Suppressor macrophage treated with lipopolysaccharide for 4 hours (primary cell): Measurements from ENCODE around the gene NAV2.
"Not testable (repeated sequence)": the region's sequence is repeated elsewhere in the genome, so short reads cannot be mapped to it uniquely, and the experiment has no call there.

ENCODE experiments used
- DNase-seq: peaks from one replicate; pipeline ENCODE4 v3.0.0-alpha.2; 2020

NAV2 gene

DNA sequence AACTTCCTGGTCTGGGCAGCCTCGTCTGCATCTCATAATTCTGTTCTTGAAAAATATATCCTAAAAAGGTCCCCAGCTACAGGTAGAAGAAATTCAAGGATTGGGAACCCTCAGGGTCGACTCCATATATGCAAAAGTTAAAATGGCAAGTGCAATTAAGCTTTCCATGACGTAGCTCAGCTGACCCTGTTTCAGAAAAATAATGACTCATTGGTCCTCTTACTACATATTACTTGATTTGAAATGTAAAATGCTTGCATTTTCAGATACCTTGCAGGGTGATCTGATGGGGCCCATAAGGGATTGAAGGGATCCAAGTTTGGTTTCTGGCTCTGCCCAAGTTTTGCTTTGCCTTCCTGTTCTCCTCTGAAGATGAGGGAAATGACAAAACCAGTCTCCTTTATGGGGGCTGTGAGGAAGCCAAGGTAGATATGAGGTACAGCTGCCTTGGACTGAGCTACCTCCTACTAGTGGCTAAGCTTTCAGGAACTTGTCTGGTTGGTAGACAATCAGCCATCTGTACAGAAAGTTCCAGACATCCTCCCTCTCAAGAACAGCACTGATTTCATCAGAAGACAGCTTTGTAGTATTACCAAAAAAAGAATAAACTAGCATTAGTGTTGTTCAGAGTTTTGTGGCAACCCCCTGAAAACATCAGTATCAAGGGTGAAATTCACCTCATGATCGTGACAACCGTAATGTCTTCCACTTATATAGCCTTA lies 270.3 kb downstream of the NAV2 start:
- no peak for DNase-seq

DNA sequence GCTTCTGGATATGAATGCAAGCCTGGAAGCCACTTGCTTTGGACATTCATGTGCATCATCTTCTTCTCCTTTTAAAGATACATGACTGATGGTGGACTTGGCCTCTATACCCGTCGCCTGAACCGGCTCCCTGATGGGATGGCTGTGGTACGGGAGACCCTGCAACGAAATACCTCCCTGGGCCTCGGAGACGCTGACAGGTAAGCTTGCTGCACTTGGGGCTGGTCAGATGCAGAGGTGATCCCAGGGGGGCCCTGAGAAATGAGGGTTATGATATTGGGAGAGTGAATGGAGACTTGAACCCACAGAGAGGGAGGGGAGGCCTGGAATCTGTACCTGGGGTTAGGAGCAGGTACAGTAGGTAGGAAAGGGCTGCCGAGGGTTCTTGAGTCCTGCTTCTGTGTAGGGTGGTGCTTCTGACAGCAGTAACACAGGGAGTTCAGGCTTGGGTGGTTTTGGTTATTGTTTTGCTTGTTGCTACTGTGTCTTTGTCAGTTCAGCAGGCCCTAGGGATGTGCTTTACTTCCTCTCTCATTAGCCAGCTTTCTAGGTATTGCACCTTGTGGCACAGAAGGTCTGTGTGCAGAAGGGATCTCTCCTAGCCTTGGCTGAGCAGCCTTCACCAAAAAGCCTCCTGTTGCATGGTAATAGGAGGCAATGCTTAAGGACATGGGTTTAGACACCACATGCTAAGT lies 271.6 kb downstream of the NAV2 start:
- no peak for DNase-seq

DNA sequence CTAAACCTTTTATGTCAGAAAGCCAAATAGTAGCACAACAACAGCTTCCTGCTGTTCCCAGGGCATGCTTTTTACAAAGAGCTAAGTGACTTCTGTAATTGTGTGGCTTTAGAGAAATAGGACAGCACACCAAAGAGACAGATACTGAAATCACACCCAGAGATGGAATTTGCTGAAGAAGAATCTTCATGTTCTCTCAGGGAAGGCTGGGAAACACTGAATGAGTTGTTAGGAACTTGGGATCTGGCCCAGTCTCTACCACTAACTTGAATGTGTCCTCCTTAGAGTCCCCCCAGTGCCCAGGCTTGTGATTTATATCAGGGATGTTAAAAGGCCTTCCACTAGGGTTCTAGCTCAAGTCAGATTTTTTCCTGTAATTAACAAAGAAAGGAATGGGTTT lies 272.5 kb downstream of the NAV2 start:
- no peak for DNase-seq

DNA sequence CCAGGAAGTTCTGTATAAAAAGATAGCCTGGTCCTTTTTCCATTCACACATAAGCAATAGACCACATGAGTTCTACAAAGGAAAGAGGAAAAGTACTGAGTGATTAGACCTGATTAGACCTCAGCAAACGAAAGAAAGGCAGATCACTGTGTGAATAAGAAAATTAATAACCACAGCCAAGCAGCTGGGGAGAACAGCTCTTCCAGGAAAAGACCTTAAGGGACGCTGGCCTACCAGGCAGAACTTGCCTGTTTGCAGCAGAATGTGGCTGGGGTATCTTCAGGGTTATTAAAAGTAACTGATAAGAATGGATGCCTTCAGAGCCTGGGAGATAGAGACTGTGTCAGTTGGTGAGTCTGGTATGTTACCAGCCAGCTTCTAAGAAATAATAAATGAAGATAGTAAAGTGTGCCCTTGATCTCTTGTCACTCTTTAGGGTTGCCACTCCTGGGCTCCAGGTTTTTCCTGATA lies 274.7 kb downstream of the NAV2 start:
- DNase-seq, result no peak

DNA sequence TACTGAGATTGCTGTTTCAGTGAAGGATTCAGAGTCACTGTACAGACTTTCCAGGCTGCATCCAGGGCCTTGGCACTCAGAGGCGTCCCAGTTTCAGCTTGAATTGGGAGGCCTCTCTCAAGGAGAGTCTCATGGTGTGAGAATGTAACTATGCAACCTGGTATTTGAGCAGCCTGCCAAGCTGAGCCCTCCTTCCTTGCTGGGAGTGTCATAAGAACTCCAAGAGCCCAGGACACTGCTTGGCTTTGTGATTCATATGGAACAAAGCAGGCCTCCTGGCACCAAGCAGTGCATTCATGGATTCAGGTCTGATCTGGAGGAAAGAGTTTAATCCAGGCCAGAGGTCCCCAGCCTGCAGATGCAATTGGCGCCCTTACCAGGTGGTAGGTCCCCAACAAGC lies 276.0 kb downstream of the NAV2 start:
- no peak for DNase-seq

DNA sequence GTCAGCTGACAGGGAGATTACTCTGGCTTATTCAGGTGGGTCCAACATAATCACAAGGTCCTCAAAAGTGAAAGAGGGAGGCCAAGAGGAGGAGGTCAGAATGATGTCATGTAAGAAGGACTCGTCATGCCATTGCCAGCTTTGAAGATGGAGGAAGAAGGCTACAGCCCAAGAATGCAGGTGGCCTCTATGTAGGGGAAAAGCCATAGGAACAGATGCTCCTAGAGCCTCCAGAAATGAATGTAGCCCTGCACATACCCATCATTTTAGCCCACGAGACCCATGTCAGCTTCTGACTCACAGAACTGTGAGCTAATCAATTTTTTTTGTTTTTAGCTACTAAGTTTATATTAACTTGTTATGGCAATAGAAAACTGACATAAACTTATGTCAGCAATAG lies 276.6 kb downstream of the NAV2 start:
- no peak for DNase-seq

DNA sequence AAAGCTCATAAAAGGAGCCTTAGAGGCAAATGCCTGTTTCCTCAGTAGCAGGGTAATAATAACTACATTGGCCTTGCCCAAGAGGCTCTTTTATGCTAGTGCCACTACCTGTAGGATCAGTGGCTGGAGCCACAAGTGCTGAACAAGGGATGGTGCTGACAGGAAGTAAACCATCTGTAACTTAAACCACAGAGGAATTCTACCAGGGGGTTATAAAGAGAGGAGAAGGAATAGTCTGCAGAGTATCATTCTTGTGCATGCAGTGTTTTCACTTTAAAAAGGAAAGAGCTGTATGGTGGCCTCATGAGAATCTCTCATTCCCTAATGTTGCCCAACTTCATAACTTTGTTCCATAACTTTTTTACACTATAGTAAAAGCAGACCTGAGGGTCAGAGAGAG lies 279.5 kb downstream of the NAV2 start:
- DNase-seq, result no peak

DNA sequence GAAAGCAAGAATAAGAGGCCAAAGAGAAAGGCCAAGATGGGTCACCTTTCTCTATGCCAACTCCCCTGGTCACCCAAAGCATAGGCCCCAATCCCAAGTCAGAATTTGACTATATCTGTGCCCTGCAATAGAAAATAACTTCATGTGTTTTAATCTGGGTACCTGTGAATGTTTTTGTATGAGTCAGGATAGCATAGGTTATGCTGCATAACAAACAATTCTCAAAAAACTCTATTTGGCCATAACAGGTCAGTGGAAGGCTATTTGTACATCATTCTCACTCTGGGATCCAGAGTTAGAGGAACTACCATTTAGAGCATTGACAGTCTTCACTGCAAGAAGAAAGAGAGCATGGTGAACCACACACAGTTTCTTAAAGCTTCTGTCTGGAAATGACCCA lies 280.4 kb downstream of the NAV2 start:
- no peak for DNase-seq

DNA sequence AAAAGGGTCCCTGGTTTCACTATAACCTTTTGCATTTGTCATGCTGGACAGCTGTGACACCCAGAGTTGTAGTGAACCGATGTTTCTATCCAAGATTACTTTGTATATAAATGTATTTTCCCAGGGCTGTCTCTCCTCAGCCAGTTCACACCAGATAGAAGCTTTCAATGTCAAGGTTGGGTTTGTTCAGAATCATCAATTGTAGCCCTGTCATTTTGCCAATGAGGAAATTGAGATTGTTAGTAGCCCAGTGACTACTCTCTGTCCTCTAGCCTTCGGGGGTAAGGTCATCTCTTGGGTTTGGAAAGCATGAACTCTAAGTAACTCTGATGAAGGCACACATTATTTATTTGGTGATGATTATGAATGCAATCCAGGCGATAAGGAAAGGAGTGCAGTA lies 282.0 kb downstream of the NAV2 start:
- no peak for DNase-seq

DNA sequence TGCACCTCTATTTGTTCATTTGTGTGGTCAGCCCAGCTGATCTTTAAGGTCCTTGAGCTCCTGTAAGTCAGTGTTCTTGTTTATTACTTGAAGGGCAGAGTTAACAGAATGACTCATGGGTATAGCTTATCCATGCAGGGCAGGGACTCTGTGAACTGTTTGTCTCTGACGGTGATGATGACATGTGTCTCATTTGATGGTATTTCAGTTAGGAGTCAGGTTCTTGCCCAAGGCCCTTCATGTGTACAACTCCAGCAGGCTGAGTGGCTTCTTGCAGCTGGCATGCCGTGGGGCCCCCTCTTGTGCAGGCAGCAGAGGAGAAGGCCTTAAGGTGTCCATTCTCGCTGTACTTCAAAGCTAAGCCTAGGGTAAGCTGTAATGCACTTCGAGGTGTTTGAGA lies 282.5 kb downstream of the NAV2 start:
- DNase-seq, result no peak

DNA sequence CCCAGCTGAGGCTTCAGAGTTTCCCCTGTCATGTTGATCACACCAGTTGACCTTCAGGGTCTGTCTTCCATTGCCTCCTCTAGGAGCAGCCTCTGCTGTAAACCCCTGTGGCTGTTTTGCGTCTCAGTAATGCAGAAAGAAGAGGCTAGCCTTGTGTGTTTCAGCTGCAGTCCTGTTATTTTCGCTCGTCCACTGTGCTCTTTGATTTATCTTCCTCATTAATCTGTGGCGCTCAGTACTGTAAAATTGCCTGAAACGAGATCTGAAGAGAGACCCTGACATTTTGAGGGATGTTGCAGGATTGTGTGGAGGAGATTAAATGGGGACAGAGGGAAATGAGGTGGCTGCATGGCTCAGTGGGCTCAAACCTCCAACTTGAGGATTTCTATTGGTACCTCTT lies 283.9 kb downstream of the NAV2 start:
- DNase-seq, result no peak

DNA sequence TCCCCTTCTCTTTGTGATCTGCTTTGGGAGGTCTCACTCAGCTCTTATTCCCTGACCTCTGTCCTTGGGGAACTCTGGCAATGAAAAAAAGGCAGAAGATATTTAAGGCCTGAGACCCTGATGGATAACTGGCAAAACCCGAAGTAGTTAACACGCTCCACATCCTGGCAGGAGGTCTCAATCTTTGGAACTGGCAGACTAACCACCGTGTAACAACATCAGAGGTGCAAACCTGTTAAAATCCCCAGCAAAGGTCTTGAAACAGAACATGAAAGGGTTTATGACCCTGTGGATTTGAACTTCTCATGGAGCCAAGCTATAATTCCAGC lies 287.3 kb downstream of the NAV2 start:
- DNase-seq, result no peak

DNA sequence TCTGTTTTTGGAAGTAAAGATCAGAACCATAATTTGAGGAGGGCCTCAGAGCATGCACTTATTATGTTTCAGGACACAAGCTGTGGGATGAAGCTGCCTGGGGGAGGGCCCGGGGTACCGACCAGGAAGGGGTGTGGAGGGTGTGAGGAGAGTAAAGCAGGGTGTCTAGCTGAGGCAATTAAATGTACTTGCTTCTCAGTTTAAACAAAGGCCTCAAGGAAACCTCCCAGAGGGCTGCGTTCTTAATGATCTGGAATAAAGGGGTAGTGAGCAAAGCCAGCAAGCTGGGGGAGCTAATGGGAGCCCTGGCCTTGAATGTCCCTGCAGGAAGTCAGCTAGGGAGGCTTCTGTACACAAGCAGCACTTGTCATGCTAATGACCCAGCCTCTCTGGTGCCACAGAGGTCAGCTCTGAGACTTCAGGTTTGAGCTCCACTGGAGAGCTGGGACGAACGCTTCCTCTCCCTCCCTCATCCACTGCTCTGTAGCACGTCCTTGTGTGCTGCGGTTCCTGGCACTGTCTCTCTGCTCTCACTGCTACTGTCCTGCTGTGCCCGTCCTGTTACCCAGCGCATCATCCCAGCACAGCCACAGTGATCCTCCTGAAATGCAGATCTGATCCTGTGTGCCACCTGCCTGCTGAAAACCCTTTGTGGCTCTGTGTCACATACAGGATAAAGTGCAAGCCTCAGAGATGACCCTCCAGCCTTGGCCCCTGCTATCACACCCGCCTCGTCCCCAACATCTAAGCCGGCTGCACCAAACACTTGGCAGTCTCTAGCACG lies 287.9 kb downstream of the NAV2 start:
- DNase-seq, result no peak

DNA sequence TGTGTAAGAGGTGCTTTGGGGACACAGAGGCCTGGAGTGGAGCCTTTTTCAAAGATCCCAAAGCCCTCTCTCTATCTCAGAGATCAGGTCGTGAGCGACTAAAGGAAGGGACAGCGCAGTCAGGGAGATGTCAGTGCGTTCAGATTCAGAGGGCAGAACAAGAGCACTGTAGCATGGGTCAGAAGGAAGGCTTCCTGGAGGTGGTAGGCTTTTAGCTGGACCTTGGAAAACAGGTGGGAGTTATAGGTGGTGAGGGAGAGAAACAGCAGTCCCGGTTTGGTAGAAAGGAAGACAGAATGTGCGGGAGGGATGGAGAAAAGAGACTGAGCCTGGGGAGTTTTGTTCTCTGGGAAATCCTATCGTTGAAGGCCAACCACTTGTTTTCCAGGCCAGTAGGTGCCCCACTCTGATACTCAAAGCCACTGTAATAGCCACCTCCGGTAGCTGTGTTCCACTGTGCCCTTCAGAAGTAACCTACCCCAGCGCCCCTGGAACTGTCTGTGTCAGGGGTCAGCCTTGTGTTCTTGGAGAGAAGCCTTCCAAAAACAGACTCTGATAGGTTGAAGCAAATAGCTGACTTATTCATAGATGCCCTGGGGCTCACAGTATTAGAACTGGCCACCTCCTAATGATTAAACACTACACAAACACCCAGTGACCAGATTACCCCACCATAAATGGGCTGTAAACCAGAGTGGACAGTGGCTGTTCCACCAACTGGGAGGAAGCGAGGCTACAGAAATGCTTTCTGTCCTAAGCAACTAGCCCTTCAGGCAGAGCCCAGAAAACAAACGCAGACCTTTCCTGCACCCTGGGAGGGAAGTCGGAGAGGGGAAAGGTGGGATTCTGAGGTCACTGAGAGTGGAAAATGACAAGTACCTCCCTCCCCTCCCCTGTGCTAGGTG lies 289.9 kb downstream of the NAV2 start:
- no peak for DNase-seq

DNA sequence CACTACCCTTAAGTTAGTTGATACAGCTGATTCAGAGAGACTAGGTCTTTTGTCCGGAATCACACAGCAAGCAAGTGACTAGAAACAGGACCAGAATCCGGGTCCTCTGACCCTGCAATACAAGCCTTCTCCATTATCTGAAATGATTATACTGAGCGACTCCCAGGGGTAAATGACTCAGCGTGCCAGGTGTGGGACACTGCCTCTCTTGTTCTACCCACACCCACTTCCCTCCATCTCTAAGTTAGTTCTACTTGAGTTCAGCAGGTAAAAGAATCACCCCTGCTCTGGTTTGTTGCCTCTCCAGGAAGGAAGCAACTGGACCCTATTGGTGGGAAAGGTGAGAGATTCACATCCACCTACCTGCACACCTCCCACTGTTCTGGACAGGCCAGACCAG lies 290.7 kb downstream of the NAV2 start:
- no peak for DNase-seq

DNA sequence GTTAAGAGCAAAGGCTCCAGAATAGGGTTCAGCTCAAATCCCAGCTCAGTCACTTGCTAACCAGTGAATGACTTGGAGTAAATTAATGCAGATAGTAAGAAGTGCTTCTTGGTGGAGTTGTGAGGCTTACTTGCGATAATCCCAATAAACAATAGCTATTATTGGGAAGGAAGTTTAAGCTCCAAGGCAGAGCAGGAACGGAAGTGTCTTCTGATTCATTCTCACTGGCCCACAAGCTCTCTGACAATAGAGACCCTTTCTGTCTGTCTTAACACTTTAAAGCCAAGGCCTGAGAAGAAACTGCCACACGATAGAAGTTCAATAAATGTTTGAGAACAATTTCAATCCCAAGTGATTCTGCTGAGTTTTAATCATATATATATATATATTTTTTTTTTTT lies 292.2 kb downstream of the NAV2 start:
- DNase-seq, result no peak

DNA sequence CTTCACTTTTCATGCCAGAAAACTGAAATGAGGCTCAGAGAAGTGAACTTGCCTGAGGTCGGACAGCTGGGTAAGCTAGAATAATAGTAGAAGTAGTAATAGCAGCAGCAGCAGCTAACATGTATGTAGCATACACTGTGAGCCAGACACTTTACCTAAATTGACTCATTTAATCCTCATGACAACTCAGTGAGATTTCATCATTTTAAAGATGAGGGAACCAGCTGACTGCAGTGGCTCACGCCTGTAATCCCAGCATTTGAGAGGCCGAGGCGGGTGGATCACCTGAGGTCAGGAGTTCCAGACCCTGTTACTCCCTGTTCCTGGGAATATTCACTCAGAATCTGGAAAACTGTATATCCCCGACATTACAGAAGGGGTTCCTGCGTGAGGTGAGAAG lies 293.1 kb downstream of the NAV2 start:
- no peak for DNase-seq

DNA sequence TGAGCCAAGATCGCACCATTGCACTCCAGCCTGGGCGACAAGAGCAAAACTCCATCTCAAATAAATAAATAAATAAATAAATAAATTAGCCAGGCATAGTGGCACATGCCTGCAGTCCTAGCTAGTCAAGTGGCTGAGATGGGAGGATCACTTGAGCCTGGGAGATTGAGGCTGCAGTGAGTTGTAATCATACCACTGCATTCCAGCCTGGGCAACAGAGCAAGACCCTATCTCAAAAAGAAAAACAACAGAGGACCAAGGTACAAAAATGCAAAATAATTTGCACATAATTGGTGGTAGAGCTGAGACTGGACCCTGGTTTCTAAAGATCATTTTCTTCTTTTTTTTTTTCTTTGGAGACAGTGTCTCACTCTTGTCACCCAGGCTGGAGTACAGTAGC lies 294.0 kb downstream of the NAV2 start:
- not testable (repeated sequence) for DNase-seq

DNA sequence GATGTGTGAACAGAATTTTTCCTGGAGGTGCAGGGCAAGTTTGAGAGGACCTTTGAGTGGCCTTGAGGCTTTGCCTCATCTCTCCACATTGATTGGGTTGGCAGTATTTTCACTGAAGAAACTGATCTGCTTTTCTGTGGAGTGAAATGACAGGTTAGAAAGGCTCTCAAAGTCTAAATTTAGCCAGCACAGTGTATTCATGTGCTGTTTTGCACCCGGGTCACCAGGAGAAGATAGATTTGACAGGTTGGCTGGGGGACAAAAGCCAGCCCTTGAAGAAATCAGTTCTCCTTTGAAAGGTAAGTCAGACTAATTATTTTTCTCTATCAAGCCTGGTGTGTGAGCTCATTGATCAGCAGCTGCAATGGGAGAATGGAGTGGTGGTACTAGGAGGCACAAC lies 294.7 kb downstream of the NAV2 start:
- no peak for DNase-seq

DNA sequence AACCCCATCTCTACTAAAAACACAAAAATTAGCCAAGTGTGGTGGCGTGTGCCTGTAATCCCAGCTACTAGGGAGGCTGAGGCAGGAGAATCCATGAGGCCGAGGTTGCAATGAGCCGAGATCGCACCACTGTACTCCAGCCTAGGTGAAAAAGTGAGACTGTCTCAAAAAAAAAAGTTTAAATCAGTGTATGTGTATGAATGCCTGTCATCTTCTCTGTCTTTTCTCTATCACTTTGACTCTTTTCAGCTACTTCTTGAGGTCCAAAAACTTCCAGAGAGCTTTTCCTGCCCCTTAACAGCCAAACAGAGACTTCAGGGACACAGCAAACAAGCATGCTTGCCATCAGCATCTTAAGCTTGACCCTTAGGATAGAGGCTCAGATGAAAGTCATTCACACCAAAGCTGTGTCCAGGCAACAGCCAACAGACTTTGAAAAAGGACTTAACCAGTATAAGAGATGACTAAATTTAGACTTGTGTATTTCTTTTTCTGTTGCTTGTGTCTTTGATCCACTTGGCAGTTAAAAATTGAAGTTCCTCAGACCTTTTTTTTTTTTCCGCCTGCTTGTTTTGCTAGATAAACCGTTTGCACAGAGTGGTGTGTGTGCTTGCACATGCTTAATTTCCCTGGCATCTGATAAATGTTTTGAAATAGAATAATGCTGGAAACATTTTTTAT lies 295.7 kb downstream of the NAV2 start:
- DNase-seq, result no peak

DNA sequence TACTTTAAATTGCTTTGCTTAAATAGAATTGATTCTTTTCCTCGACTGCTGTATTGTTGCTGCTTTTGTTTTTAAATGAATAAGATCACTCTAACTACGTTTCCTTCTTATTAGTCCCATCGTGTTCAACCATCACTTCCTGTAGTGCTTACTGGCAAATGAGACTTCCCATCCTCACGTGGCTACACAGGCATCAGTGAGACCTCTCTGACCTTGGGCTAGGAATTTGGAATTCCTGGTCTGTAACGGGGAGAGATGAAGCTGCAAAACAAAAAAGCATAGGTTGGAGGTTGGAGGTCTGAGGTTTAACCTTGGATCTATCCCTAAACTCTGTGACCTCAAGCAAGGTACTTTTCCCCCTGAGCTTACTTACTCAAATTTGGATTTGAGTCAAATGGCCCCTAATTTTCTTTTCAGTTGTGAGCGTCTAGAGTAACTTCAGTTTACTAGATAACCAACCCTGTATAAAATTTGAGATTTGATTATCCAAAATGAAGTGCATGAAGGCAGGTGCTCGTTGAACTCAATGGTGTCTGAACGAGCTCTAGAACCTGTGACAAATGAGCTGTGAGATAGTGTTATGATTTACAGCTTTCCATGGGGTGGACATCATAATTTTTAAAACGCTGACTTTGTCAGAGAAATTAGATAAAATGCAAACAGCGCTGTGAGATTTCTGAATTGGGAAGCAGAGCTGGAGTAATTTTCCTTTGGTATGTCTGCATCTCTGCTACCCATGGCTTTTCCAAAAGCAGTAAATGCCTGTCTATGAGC lies 296.4 kb downstream of the NAV2 start:
- no peak for DNase-seq
